ENCODE measurements around the gene CTU2. TPM values are rescaled to one million over a fixed set of nuclear protein-coding genes. Genes with fewer than 3 reads are reported as not detected.

Gene CTU2
- total RNA-seq, 2 donors from 2014 or later: 7.8 to 23.1 TPM

DNA sequence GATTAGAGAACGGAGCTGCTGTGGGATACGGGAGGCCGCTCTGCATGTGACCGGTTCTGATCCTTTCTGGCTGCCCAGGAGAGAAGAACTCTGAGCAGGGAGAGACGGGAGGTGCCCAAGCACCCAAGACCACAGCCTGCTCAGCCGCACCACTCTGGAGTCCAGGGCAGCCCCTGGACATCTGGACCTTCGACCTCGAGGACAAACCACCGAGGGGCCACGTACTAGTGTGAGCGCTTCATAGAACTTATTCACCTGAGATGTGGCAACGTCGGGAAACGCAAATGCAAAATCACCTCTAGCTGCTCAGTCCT, 6.0 kb upstream of the CTU2 start:
- Histone ChIP-seq H3K4me1 (peaks cover 4% of the 10 kb centered on the region), H3K9ac (ENCODE audit: low read depth in 2 of 2, low read length in 2 of 2) (peak overlapping the region in 1 of 2 donors; percentile 49), H3K27me3 (no peaks in the 10 kb centered on the region), H3K9me3 (no peaks in the 10 kb centered on the region), H3K4me3 (no peak overlapping the region), H3K27ac (peak overlapping the region; percentile 59), H3K36me3 (no peaks in the 10 kb centered on the region)
- intact Hi-C loops (cut with DNase I): no loop called here
- TF ChIP-seq, protein P1, sequence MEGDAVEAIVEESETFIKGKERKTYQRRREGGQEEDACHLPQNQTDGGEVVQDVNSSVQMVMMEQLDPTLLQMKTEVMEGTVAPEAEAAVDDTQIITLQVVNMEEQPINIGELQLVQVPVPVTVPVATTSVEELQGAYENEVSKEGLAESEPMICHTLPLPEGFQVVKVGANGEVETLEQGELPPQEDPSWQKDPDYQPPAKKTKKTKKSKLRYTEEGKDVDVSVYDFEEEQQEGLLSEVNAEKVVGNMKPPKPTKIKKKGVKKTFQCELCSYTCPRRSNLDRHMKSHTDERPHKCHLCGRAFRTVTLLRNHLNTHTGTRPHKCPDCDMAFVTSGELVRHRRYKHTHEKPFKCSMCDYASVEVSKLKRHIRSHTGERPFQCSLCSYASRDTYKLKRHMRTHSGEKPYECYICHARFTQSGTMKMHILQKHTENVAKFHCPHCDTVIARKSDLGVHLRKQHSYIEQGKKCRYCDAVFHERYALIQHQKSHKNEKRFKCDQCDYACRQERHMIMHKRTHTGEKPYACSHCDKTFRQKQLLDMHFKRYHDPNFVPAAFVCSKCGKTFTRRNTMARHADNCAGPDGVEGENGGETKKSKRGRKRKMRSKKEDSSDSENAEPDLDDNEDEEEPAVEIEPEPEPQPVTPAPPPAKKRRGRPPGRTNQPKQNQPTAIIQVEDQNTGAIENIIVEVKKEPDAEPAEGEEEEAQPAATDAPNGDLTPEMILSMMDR (IDR thresholded peaks at IDR 0.05): no peak
- no peak for DNase-seq

DNA sequence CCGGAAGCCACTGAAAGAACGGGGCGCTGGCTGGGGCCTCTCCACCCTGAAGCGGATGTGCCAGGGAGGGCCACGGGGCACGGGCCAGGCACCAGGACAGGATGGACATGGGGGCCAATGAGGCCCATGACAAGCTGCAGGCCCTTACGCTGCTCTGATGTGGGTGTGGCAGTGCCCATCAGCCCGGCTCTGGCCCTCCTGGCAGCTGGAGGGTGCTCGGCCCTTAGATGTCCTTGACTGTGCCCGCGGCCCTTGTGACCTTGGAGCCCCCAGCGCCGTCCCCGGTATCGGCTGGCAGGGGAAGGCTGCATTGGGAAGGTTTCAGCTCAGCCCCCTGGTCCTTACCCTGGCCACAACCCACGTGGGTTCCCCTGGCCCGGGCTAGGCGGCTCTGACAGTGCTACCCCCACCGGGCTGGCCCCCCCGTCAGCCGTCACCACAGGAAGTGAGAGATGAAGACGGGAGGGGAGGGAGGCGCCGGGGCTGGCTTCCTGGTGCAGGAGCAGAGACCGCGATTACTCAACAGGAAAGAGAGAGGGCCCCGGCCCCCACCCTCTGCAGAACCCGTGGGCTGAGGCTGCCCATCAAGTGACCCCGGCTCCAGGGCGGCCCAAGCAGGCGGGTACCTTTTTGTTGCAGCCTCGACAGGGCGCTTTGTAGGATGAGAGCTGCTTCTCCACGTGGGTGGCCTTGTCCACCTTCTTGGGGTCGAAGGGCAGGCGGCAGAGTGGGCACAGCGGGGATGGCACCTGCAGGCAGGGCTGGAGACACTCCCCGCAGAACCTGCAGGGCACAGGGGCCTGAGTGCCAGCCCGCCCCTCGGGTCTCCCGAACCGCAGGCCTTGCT, 5.4 kb upstream of the CTU2 start:
- Histone ChIP-seq H3K27ac (peak overlapping the region; percentile 59), H3K36me3 (no peaks in the 10 kb centered on the region), H3K9me3 (no peaks in the 10 kb centered on the region), H3K4me3 (peak overlapping the region; percentile 13), H3K4me1 (peaks cover 5% of the 10 kb centered on the region), H3K27me3 (no peaks in the 10 kb centered on the region), H3K9ac (ENCODE audit: low read depth in 2 of 2, low read length in 2 of 2) (peak overlapping the region; percentile 60 to 68)
- DNase-seq: peak; percentile 84
- TF ChIP-seq, protein P1 (IDR thresholded peaks at IDR 0.05): no peak
- intact Hi-C loops (cut with DNase I): no loop called here

DNA sequence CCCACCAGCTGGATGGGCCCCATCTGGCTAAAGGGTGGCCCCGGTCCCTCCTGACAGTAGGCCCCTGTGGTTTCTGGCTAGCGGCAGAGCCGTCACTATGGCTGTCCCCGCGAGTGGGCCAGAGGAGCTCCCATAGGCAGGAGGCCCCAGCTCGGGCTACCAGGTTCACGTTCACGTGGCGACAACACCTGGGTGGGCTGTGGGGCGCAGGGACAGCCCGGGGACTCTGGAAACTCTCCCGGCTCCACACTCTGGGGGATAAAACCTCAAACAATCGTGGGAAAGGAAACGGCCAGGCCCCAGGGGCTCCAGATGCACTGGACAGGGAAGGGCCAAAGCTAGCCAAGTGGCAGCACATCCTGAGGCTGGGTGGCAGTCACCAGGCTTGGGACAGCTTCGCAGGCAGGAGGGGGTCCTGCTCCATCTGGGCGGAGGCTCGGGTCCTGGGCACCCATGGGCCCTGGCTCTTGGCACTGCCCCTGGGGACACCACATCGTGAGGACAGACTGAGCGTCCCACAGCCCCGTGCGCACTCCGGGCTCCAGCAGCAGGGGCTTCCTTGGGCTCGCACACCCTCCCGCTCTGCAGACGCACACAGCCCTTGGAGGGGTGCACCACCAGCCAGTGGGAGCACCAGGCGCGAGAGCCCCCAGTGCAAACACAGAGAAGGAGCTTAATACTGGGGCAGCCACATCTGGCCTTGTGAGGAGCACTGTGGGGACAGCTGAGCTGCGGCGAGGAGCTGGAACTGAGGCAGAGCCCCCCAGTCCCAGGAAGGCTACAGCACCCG, 4.5 kb upstream of the CTU2 start:
- no peak for DNase-seq
- no peaks in the 10 kb centered on the region for H3K36me3 ChIP-seq
- H3K4me3 ChIP-seq: peak overlapping the region; percentile 13
- no peaks in the 10 kb centered on the region for H3K27me3 ChIP-seq
- H3K4me1 ChIP-seq: peaks cover 6% of the 10 kb centered on the region
- TF ChIP-seq, protein P1 (IDR thresholded peaks at IDR 0.05): no peak
- no peaks in the 10 kb centered on the region for H3K9me3 ChIP-seq
- peak overlapping the region; percentile 59 for H3K27ac ChIP-seq
- peak overlapping the region; percentile 60 to 68 for H3K9ac ChIP-seq (ENCODE audit: low read depth in 2 of 2, low read length in 2 of 2)
- intact Hi-C loops (cut with DNase I): no loop called here

DNA sequence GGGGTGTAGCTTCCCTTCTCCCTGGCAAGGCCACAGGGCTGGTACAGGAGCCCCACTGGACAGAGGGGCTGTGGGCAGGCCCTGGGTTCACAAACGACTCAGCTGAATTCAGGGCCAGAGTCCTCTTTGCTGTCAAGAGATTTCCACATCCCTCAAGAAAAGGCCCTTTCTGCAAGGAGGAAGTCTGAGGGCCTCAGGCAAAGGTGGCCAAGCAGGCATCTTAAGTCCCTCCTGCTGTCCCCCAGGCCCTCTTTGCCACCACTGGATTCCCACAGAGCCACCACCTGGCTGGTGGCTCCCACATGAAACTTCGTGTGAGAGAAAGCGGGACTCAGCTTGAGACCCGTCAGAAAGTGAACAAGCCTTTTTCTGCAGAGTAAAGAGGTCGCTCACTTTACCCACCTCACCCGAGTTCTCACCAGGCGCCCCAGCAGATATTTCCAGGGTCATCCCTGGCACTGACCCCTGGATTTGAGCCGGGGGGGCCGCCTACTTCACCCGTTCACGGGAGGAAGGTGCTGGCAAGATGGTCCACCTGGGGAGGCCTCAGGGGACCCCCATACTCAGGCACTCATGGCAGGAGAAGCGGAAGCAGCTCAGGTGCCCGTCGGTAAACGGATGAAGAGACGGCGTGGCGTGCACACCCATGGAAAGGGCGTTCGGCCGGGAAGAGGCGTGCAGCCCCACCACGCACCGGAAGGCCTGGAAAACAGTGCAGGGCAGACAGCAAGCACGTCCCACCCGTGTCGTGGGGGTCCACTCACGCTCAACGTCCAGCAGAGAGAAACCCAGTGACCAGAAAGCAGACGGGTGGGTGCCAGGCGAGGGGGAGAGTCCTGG, 3.7 kb upstream of the CTU2 start:
- DNase-seq: no peak
- Histone ChIP-seq H3K9me3 (no peaks in the 10 kb centered on the region), H3K27me3 (no peaks in the 10 kb centered on the region), H3K4me1 (peaks cover 14% of the 10 kb centered on the region), H3K9ac (ENCODE audit: low read depth in 2 of 2, low read length in 2 of 2) (peak overlapping the region in 1 of 2 donors; percentile 68), H3K27ac (peak overlapping the region; percentile 59), H3K36me3 (no peaks in the 10 kb centered on the region), H3K4me3 (peak overlapping the region; percentile 13)
- intact Hi-C loops (cut with DNase I): no loop called here
- TF ChIP-seq, protein P1 (IDR thresholded peaks at IDR 0.05): no peak
